MCF 10A (cell line): ENCODE measurements around the gene GDF7. TPM values are rescaled to one million over a fixed set of nuclear protein-coding genes. Genes with fewer than 3 reads are reported as not detected.

Source experiments
- BruUV-seq: library from RNA; stranded (reverse); fragments of 400-500 nt; replicated peaks from 2 replicates; lab custom pipeline; 2021; lab: Mats Ljungman, UMichigan
- CTCF ChIA-PET: fragments of 300-600 bp; sonication (Branson Sonifier 250); formaldehyde crosslinking; extraction: SDS; loops from one replicate; lab custom pipeline; 2021; ENCODE audit warnings: antibody characterized with exemption, inconsistent platforms; lab: Yijun Ruan, JAX
- POLR2A ChIA-PET: fragments of 300-600, 350-650 bp; sonication (Branson Sonifier 250); formaldehyde crosslinking; extraction: SDS; loops from one replicate; lab custom pipeline; 2020; ENCODE audit warnings: antibody characterized with exemption, inconsistent platforms; lab: Yijun Ruan, JAX
- DNase-seq: peaks from one replicate; pipeline ENCODE4 v3.0.0-alpha.2; 2018; ENCODE audit not compliant: unreplicated experiment
- H3K27ac Mint-ChIP-seq: one replicate; pipeline ENCODE4 v1.8.0; 2022; ENCODE audit warnings: mild to moderate bottlenecking, low read depth, mixed read lengths; ENCODE audit not compliant: unreplicated experiment
- H3K27me3 Mint-ChIP-seq: one replicate; pipeline ENCODE4 v1.8.0; 2022; ENCODE audit warnings: mixed read lengths; ENCODE audit not compliant: insufficient read depth, unreplicated experiment
- H3K36me3 Mint-ChIP-seq: one replicate; pipeline ENCODE4 v1.8.0; 2022; ENCODE audit warnings: mild to moderate bottlenecking, moderate library complexity, mixed read lengths; ENCODE audit not compliant: insufficient read depth, unreplicated experiment
- H3K4me1 Mint-ChIP-seq: one replicate; pipeline ENCODE4 v1.8.0; 2022; ENCODE audit warnings: mixed read lengths; ENCODE audit not compliant: insufficient read depth, unreplicated experiment
- H3K4me3 Mint-ChIP-seq: one replicate; pipeline ENCODE4 v1.8.0; 2022; ENCODE audit warnings: mild to moderate bottlenecking, moderate library complexity, mixed read lengths; ENCODE audit not compliant: unreplicated experiment
- H3K9me3 Mint-ChIP-seq: one replicate; pipeline ENCODE4 v1.8.0; 2022; ENCODE audit warnings: mixed read lengths; ENCODE audit not compliant: unreplicated experiment
- CTCF ChIP-seq: fragments of 200-600 bp; IDR thresholded peaks from one replicate; pipeline ENCODE4 v1.8.0; 2022; ENCODE audit warnings: antibody characterized with exemption, mild to moderate bottlenecking; ENCODE audit not compliant: unreplicated experiment
- intact Hi-C: fragments of 100-400 bp; cut with micrococcal nuclease; formaldehyde crosslinking; loops from 2 replicates; pipeline ENCODE4 v1.14.1; 2022
- total RNA-seq: library from RNA; stranded (reverse); gene quantifications from 2 replicates; pipeline ENCODE4 v1.2.3, GENCODE V29; 2022

Gene GDF7
- total RNA-seq, 1 experiment from 2014 or later: not detected

- Mint-ChIP-seq H3K27me3 (no peaks in the 10 kb centered on the region), H3K27ac (no peak overlapping the region), H3K36me3 (peaks cover 8% of the 10 kb centered on the region), H3K9me3 (no peaks in the 10 kb centered on the region), H3K4me1 (no peaks in the 10 kb centered on the region), H3K4me3 (no peak overlapping the region)
- DNase-seq: no peak
- ChIA-PET CTCF (interaction anchor here (0.9 to 2.7 kb wide), 4 partner anchors 16 to 268 kb away, joined by 3 to 10 read pairs (median 4); no protein-coding TSS in a partner anchor), POLR2A (no interaction called here)
- no peak for TF ChIP-seq CTCF
- intact Hi-C loops: no loop called here
- BruUV-seq: no TSS peak
Measured at GRCh38 chr2:20693317-20693716, 26.4 kb downstream of the GDF7 start.

GRCh38 chr2:20696366-20696765 is 29.4 kb downstream of the GDF7 start:
- Mint-ChIP-seq H3K4me1 (no peaks in the 10 kb centered on the region), H3K36me3 (peaks cover 12% of the 10 kb centered on the region), H3K27ac (no peak overlapping the region), H3K4me3 (no peak overlapping the region), H3K9me3 (no peaks in the 10 kb centered on the region), H3K27me3 (no peaks in the 10 kb centered on the region)
- intact Hi-C loops: no loop called here
- no peak for DNase-seq
- no TSS peak for BruUV-seq
- ChIA-PET POLR2A (interaction anchor here (1.1 kb wide), 1 partner anchor 45 kb away, joined by 3 read pairs; no protein-coding TSS in a partner anchor), CTCF (interaction anchor here (0.6 to 3.3 kb wide), 2 partner anchors 35 to 66 kb away, joined by 4 to 12 read pairs; no protein-coding TSS in a partner anchor)
- TF ChIP-seq CTCF: no peak

- no peak overlapping the region for H3K4me3 Mint-ChIP-seq
- intact Hi-C loops: no loop called here
- no peaks in the 10 kb centered on the region for H3K4me1 Mint-ChIP-seq
- CTCF ChIA-PET: interaction anchor here (0.8 to 3.3 kb wide), 4 partner anchors 20 to 264 kb away, joined by 3 to 12 read pairs (median 4); no protein-coding TSS in a partner anchor
- no peaks in the 10 kb centered on the region for H3K9me3 Mint-ChIP-seq
- no peak overlapping the region for H3K27ac Mint-ChIP-seq
- H3K36me3 Mint-ChIP-seq: peaks cover 12% of the 10 kb centered on the region
- POLR2A ChIA-PET: interaction anchor here (1.1 kb wide), 1 partner anchor 46 kb away, joined by 3 read pairs; no protein-coding TSS in a partner anchor
- DNase-seq: no peak
- no peaks in the 10 kb centered on the region for H3K27me3 Mint-ChIP-seq
- no TSS peak for BruUV-seq
- no peak for TF ChIP-seq CTCF
Measured at GRCh38 chr2:20697322-20697934, 30.5 kb downstream of the GDF7 start.

- H3K4me1 Mint-ChIP-seq: no peaks in the 10 kb centered on the region
- CTCF ChIA-PET: interaction anchor here (0.8 to 1.4 kb wide), 6 partner anchors 13 to 275 kb away, joined by 3 to 10 read pairs (median 4); no protein-coding TSS in a partner anchor
Measured at GRCh38 chr2:20698916-20699613, 32.1 kb downstream of the GDF7 start.

More at GRCh38 chr2:20698916-20699613, 32.1 kb downstream of the GDF7 start:
- no peak overlapping the region for H3K4me3 Mint-ChIP-seq
- POLR2A ChIA-PET: interaction anchor here (0.6 kb wide), 1 partner anchor 138 kb away, joined by 3 read pairs; no protein-coding TSS in a partner anchor
- H3K27me3 Mint-ChIP-seq: no peaks in the 10 kb centered on the region
- no peaks in the 10 kb centered on the region for H3K9me3 Mint-ChIP-seq
- no peak overlapping the region for H3K27ac Mint-ChIP-seq
- BruUV-seq: no TSS peak
- DNase-seq: no peak
- no peak for TF ChIP-seq CTCF
- peaks cover 12% of the 10 kb centered on the region for H3K36me3 Mint-ChIP-seq
- intact Hi-C loops: no loop called here
